Liver (tissue), 9 donors: ENCODE data around the gene CHRDL1. TPM values are rescaled to one million over a fixed set of nuclear protein-coding genes. Genes with fewer than 3 reads are reported as not detected.

ENCODE experiments used
- DNase-seq: peaks from one replicate; pipeline ENCODE4 v3.0.0-alpha.2; 2017; ENCODE audit warnings: low spot score
- H3K27ac ChIP-seq, 2 donors: one replicate each; pipeline ENCODE4 v1.7.0; 2013; ENCODE audit warnings: inconsistent platforms in 2 of 2, low read length in 2 of 2, control low read depth in 1 of 2, low read depth in 1 of 2, mild to moderate bottlenecking in 1 of 2
- H3K27me3 ChIP-seq, 4 donors: one replicate each; pipeline versions ENCODE4 v1.6.1 to v1.7.0; 2013; ENCODE audit warnings: low read length in 3 of 4, inconsistent platforms in 1 of 4, mild to moderate bottlenecking in 1 of 4, moderate library complexity in 1 of 4; ENCODE audit not compliant: control insufficient read depth in 4 of 4, insufficient read depth in 4 of 4
- H3K36me3 ChIP-seq, 4 donors: one replicate each; pipeline versions ENCODE4 v1.6.1 to v1.7.0; 2013; ENCODE audit warnings: low read length in 3 of 4, mild to moderate bottlenecking in 3 of 4, low read depth in 1 of 4, moderate library complexity in 1 of 4; ENCODE audit not compliant: control insufficient read depth in 4 of 4, insufficient read depth in 3 of 4
- H3K4me1 ChIP-seq, 4 donors: one replicate each; pipeline versions ENCODE4 v1.6.1 to v1.7.0; 2013; ENCODE audit warnings: low read length in 3 of 4, mild to moderate bottlenecking in 3 of 4, moderate library complexity in 1 of 4; ENCODE audit not compliant: control insufficient read depth in 4 of 4, insufficient read depth in 4 of 4
- H3K4me3 ChIP-seq, 3 donors: one replicate each; pipeline versions ENCODE4 v1.6.1 to v1.7.0; 2013; ENCODE audit warnings: low read length in 3 of 3, control low read depth in 1 of 3, low read depth in 1 of 3, mild to moderate bottlenecking in 1 of 3
- H3K9ac ChIP-seq, 2 donors: one replicate each; pipeline ENCODE4 v1.7.0; 2013; ENCODE audit warnings: low read length in 2 of 2, mild to moderate bottlenecking in 2 of 2, moderate library complexity in 2 of 2, control low read depth in 1 of 2, low read depth in 1 of 2
- H3K9me3 ChIP-seq, 4 donors: one replicate each; pipeline versions ENCODE4 v1.6.1 to v1.7.0; 2013; ENCODE audit warnings: low read length in 3 of 4; ENCODE audit not compliant: control insufficient read depth in 4 of 4
- FOXA1 ChIP-seq: IDR thresholded peaks from 2 replicates; pipeline ENCODE4 v1.6.1; 2016; ENCODE audit warnings: antibody characterized with exemption
- GABPA ChIP-seq, 2 donors: IDR thresholded peaks in 1 of 2; conservative IDR thresholded peaks in 1 of 2; 2 replicates each; pipeline ENCODE4 v1.6.1; 2016; ENCODE audit warnings: antibody characterized with exemption in 2 of 2, mild to moderate bottlenecking in 1 of 2, moderate library complexity in 1 of 2
- HNF4A ChIP-seq, 2 donors: conservative IDR thresholded peaks; 2 replicates each; pipeline ENCODE4 v1.6.1; 2016; ENCODE audit warnings: antibody characterized with exemption in 2 of 2, mild to moderate bottlenecking in 2 of 2
- MAX ChIP-seq: IDR thresholded peaks from 2 replicates; pipeline ENCODE4 v1.6.1; 2016; ENCODE audit warnings: antibody characterized with exemption
- NR2F2 ChIP-seq: IDR thresholded peaks from 2 replicates; pipeline ENCODE4 v1.6.1; 2016; ENCODE audit warnings: antibody characterized with exemption
- REST ChIP-seq: IDR thresholded peaks from 2 replicates; pipeline ENCODE4 v1.6.1; 2016; ENCODE audit warnings: antibody characterized with exemption, mild to moderate bottlenecking
- RXRA ChIP-seq, 2 donors: IDR thresholded peaks; 2 replicates each; pipeline ENCODE4 v1.6.1; 2017 to 2018; ENCODE audit warnings: antibody characterized with exemption in 2 of 2, mild to moderate bottlenecking in 1 of 2
- SP1 ChIP-seq: IDR thresholded peaks from 2 replicates; pipeline ENCODE4 v1.6.1; 2018; ENCODE audit warnings: antibody characterized with exemption, mild to moderate bottlenecking
- ZBTB33 ChIP-seq: IDR thresholded peaks from 2 replicates; pipeline ENCODE4 v1.6.1; 2016; ENCODE audit warnings: antibody characterized with exemption
- polyA plus RNA-seq, 2 donors: library from polyadenylated mRNA; stranded (reverse) in 1 of 2; unstranded in 1 of 2; fragments of 200-250 nt in 1 of 2; fragments of >200 nt in 1 of 2; fragmentation: Nextera tagmentation in 1 of 2; extraction: Ambion mirVana in 1 of 2; gene quantifications; one replicate each; pipeline versions ENCODE4 v1.2.1 to v1.2.3, GENCODE V29; 2013 to 2015
- total RNA-seq, 2 donors: library from RNA; depleted of rRNA; stranded (reverse); fragments of >200 nt; gene quantifications; one replicate each; pipeline ENCODE4 v1.2.3, GENCODE V29; 2014
- donor health status: healthy.
- donor health status: healthy.
- donor health status: healthy.
- donor health status: healthy.
- donor health status: healthy.

Gene CHRDL1
- total and polyA plus RNA-seq, 4 donors = 0.17 to 2.1 (median 0.67) TPM

- no peak for TF ChIP-seq REST
- TF ChIP-seq ZBTB33 = no peak
- TF ChIP-seq MAX = no peak
These were observed 96.5 kb downstream of the CHRDL1 start (continued) for GRCh38 chrX:110699109-110699508.

- Histone ChIP-seq H3K27ac (no peak overlapping the region), H3K9me3 (no peaks in the 10 kb centered on the region), H3K36me3 (no peaks in the 10 kb centered on the region), H3K27me3 (no peaks in the 10 kb centered on the region), H3K4me1 (no peaks in the 10 kb centered on the region), H3K4me3 (no peak overlapping the region), H3K9ac (no peak overlapping the region)
- no peak for TF ChIP-seq REST
- no peak for TF ChIP-seq SP1
- TF ChIP-seq MAX = no peak
- TF ChIP-seq ZBTB33 = no peak
- TF ChIP-seq HNF4A (conservative IDR thresholded peaks at IDR 0.05) = no peak
- no peak for TF ChIP-seq FOXA1
- TF ChIP-seq GABPA (IDR thresholded peaks at IDR 0.05 in 1 of 2, conservative IDR thresholded peaks at IDR 0.05 in 1 of 2) = no peak
- TF ChIP-seq NR2F2 = no peak
- TF ChIP-seq RXRA (IDR thresholded peaks at IDR 0.05) = no peak
- no peak for DNase-seq
These were observed 96.9 kb downstream of the CHRDL1 start for GRCh38 chrX:110698696-110699095.
